OCI-LY7 (cell line): ENCODE results near the gene RNF167. TPM values are rescaled to one million over a fixed set of nuclear protein-coding genes. Genes with fewer than 3 reads are reported as not detected.

Experiments
- BruUV-seq: library from RNA; stranded (reverse); fragments of 400-500 nt; replicated peaks from 2 replicates; lab custom pipeline; 2021; lab: Mats Ljungman, UMichigan
- CTCF ChIA-PET: fragments of 300-600 bp; sonication (Branson Sonifier 250); formaldehyde crosslinking; loops from one replicate; lab custom pipeline; 2022; ENCODE audit warnings: antibody characterized with exemption; ENCODE audit not compliant: unreplicated experiment; lab: Charles Lee
- POLR2A ChIA-PET: fragments of 300-600 bp; sonication (Branson Sonifier 250); formaldehyde crosslinking; loops from one replicate; lab custom pipeline; 2022; ENCODE audit warnings: antibody characterized with exemption; lab: Charles Lee
- DNase-seq: peaks from one replicate; pipeline ENCODE4 v3.0.0-alpha.2; 2015; ENCODE audit warnings: low spot score
- H2AFZ ChIP-seq: fragments of 200-600 bp; sonication (generic), shearing (Covaris generic); 2 replicates; pipeline ENCODE4 v1.6.1; 2014; ENCODE audit warnings: mild to moderate bottlenecking, antibody characterized with exemption, low read length, moderate library complexity
- H3K27ac ChIP-seq: fragments of 200-600 bp; sonication (generic); 2 replicates; pipeline ENCODE4 v1.5.1; 2014; ENCODE audit warnings: mixed run types, low read depth, mild to moderate bottlenecking, moderate library complexity, low read length, inconsistent platforms; ENCODE audit not compliant: poor library complexity, severe bottlenecking
- H3K36me3 ChIP-seq: fragments of 200-600 bp; sonication (generic); 2 replicates; pipeline ENCODE4 v1.6.1; 2014; ENCODE audit warnings: mild to moderate bottlenecking, antibody characterized with exemption, low read length, moderate library complexity, mixed read lengths; ENCODE audit not compliant: insufficient read depth
- H3K4me1 ChIP-seq: fragments of 200-600 bp; sonication (generic); 2 replicates; pipeline ENCODE4 v1.5.1; 2014; ENCODE audit warnings: mild to moderate bottlenecking, low read length; ENCODE audit not compliant: insufficient read depth, poor library complexity, severe bottlenecking
- H3K4me2 ChIP-seq: fragments of 200-600 bp; sonication (generic); 2 replicates; pipeline ENCODE4 v1.6.1; 2014; ENCODE audit warnings: mild to moderate bottlenecking, low read length
- H3K4me3 ChIP-seq: fragments of 200-600 bp; sonication (generic); 2 replicates; pipeline ENCODE4 v1.5.1; 2014; ENCODE audit warnings: mild to moderate bottlenecking, low read depth, low read length; ENCODE audit not compliant: poor library complexity, severe bottlenecking
- H3K79me2 ChIP-seq: fragments of 200-600 bp; sonication (generic); 2 replicates; pipeline ENCODE4 v1.6.1; 2016; ENCODE audit warnings: low read depth, mild to moderate bottlenecking, low read length, moderate library complexity, mixed read lengths; ENCODE audit not compliant: insufficient read depth
- H3K9me2 ChIP-seq: fragments of 200-600 bp; sonication (generic); 2 replicates; pipeline ENCODE4 v1.6.1; 2016; ENCODE audit warnings: mild to moderate bottlenecking, low read length, mixed read lengths; ENCODE audit not compliant: insufficient read depth
- H3K9me3 ChIP-seq: fragments of 200-600 bp; sonication (generic); 2 replicates; pipeline ENCODE4 v1.6.1; 2014; ENCODE audit warnings: mild to moderate bottlenecking, mixed run types, low read length, mixed read lengths
- H4K20me1 ChIP-seq: fragments of 200-600 bp; sonication (generic); 2 replicates; pipeline ENCODE4 v1.6.1; 2014; ENCODE audit warnings: mild to moderate bottlenecking, antibody characterized with exemption, low read length, moderate library complexity, mixed read lengths; ENCODE audit not compliant: insufficient read depth
- EZH2phosphoT487 ChIP-seq: fragments of 200-600 bp; sonication (generic); IDR thresholded peaks from 2 replicates; pipeline ENCODE4 v1.6.1; 2018; ENCODE audit warnings: low read depth, borderline replicate concordance, mild to moderate bottlenecking, mixed run types, antibody characterized with exemption, low read length, moderate library complexity, mixed read lengths
- intact Hi-C: fragments of 100-400 bp; cut with micrococcal nuclease; formaldehyde crosslinking; loops from one replicate; pipeline ENCODE4 v1.10.0; 2022; ENCODE audit not compliant: unreplicated experiment
- total RNA-seq, 2 experiments: library from RNA; depleted of rRNA in 1 of 2; stranded (reverse); fragments of >200 nt in 1 of 2; shearing (Covaris generic) in 1 of 2; gene quantifications; 2 replicates each; pipeline ENCODE4 v1.2.3, GENCODE V29; 2014 to 2022
- TF ChIP-seq, protein P1 (sequence below): fragments of 200-600 bp; sonication (generic); conservative IDR thresholded peaks from 2 replicates; pipeline ENCODE4 v1.5.1; 2014; ENCODE audit warnings: mild to moderate bottlenecking, antibody characterized with exemption, low read length, moderate library complexity, mixed read lengths

RNF167 gene
- total RNA-seq, 2 experiments from 2014 or later = 46.5 to 124 TPM

DNA sequence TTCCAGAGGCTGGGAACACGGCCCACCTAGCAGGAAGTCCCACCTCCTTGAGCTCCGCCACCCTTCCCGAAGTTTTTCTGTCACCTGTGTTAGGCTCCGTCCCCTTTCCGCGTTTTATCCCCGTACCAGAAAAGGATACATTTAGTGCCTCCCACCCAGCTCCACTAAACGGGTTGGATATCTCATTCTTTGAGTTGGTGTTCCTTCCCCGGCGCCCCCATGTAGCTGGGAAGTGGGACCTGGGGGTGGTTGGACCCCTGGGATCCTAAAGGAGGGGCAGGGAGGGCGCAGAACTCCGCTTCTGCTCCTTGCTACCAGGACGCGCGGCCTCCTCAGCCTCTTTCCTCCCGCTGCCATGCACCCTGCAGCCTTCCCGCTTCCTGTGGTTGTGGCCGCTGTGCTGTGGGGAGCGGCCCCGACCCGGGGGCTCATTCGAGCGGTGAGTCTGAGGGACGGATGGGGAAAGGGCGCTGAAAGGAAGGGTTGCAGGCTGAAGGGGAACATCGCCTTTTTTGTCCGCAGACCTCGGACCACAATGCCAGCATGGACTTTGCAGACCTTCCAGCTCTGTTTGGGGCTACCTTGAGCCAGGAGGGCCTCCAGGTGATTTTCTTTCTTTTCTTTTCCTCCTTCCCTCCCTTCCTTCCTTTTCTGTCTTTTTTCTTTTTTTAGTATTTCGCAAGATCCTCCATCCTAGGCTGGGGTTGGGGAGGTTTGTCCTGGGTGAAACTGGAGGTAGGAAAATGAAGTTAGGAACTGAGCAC lies 669 bp downstream of the RNF167 start:
- ChIA-PET POLR2A (interaction anchor here (0.6 to 2.4 kb wide), 6 partner anchors 11 to 1033 kb away, joined by 3 to 20 read pairs (median 4); partner anchors contain the start of genes ENO3 and SPAG7), CTCF (no interaction called here)
- Histone ChIP-seq H2AFZ (peak overlapping the region; percentile 42; the same call in 1 of the 2 replicates), H4K20me1 (0 out of 2 replicates have a peak, but pooled peaks cover 8% of the 10 kb centered on the region), H3K79me2 (peaks cover 64% of the 10 kb centered on the region), H3K4me3 (peak overlapping the region; percentile 95), H3K9me2 (no peaks in the 10 kb centered on the region), H3K4me1 (peaks cover 57% of the 10 kb centered on the region), H3K9me3 (no peaks in the 10 kb centered on the region), H3K36me3 (peaks cover 81% of the 10 kb centered on the region), H3K27ac (peak overlapping the region; percentile 90), H3K4me2 (peak overlapping the region; percentile 97)
- no peak for TF ChIP-seq EZH2phosphoT487
- TF ChIP-seq, protein P1, sequence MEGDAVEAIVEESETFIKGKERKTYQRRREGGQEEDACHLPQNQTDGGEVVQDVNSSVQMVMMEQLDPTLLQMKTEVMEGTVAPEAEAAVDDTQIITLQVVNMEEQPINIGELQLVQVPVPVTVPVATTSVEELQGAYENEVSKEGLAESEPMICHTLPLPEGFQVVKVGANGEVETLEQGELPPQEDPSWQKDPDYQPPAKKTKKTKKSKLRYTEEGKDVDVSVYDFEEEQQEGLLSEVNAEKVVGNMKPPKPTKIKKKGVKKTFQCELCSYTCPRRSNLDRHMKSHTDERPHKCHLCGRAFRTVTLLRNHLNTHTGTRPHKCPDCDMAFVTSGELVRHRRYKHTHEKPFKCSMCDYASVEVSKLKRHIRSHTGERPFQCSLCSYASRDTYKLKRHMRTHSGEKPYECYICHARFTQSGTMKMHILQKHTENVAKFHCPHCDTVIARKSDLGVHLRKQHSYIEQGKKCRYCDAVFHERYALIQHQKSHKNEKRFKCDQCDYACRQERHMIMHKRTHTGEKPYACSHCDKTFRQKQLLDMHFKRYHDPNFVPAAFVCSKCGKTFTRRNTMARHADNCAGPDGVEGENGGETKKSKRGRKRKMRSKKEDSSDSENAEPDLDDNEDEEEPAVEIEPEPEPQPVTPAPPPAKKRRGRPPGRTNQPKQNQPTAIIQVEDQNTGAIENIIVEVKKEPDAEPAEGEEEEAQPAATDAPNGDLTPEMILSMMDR = no peak
- intact Hi-C loops = loop anchor here (10.0 kb wide), 1 partner anchor 254 kb away; the partner anchor contains the start of gene ZNF594
- peak; percentile 64 for DNase-seq
- TSS peak; percentile 91 for BruUV-seq

- TF ChIP-seq, protein P1 = no peak
- no peak for TF ChIP-seq EZH2phosphoT487
- Histone ChIP-seq H3K4me3 (peak overlapping the region; percentile 95), H3K36me3 (peaks cover 81% of the 10 kb centered on the region), H3K9me2 (no peaks in the 10 kb centered on the region), H2AFZ (no peak overlapping the region), H4K20me1 (peaks cover 11% of the 10 kb centered on the region), H3K9me3 (no peaks in the 10 kb centered on the region), H3K4me1 (peaks cover 61% of the 10 kb centered on the region), H3K4me2 (peak overlapping the region; percentile 97), H3K79me2 (peaks cover 69% of the 10 kb centered on the region), H3K27ac (peak overlapping the region; percentile 90)
- intact Hi-C loops = loop anchor here (10.0 kb wide), 1 partner anchor 254 kb away; the partner anchor contains the start of gene ZNF594
- DNase-seq = no peak
- ChIA-PET POLR2A (no interaction called here), CTCF (no interaction called here)
- no TSS peak for BruUV-seq
Observed at GRCh38 chr17:4941319-4941610, 1.2 kb downstream of the RNF167 start.
